Calu3 (cell line): ENCODE results near the gene CCDC198. TPM values are rescaled to one million over a fixed set of nuclear protein-coding genes. Genes with fewer than 3 reads are reported as not detected.

Experiments used
- BruUV-seq: library from RNA; stranded (reverse); fragments of 400-500 nt; replicated peaks from 2 replicates; lab custom pipeline; 2021; lab: Mats Ljungman, UMichigan
- CTCF ChIA-PET: fragments of 300-600 bp; sonication (Branson Sonifier 250); formaldehyde crosslinking; loops from one replicate; lab custom pipeline; 2022; ENCODE audit warnings: antibody characterized with exemption; lab: Charles Lee
- DNase-seq: peaks from one replicate; pipeline ENCODE4 v3.0.0; 2022
- H3K27ac Mint-ChIP-seq: one replicate; pipeline ENCODE4 v1.8.0; 2022; ENCODE audit warnings: mixed read lengths; ENCODE audit not compliant: unreplicated experiment
- H3K27me3 Mint-ChIP-seq: one replicate; pipeline ENCODE4 v1.8.0; 2022; ENCODE audit warnings: mixed read lengths; ENCODE audit not compliant: unreplicated experiment
- H3K36me3 Mint-ChIP-seq: one replicate; pipeline ENCODE4 v1.8.0; 2022; ENCODE audit warnings: mild to moderate bottlenecking, moderate library complexity, mixed read lengths; ENCODE audit not compliant: insufficient read depth, unreplicated experiment
- H3K4me1 Mint-ChIP-seq: one replicate; pipeline ENCODE4 v1.8.0; 2022; ENCODE audit warnings: mild to moderate bottlenecking, low read depth, mixed read lengths; ENCODE audit not compliant: unreplicated experiment
- H3K4me3 Mint-ChIP-seq: one replicate; pipeline ENCODE4 v1.8.0; 2022; ENCODE audit warnings: mild to moderate bottlenecking, low read depth, moderate library complexity, mixed read lengths; ENCODE audit not compliant: unreplicated experiment
- H3K9me3 Mint-ChIP-seq: one replicate; pipeline ENCODE4 v1.8.0; 2022; ENCODE audit warnings: low read depth, mixed read lengths; ENCODE audit not compliant: unreplicated experiment
- CTCF ChIP-seq: fragments of 200-600 bp; IDR thresholded peaks from one replicate; pipeline ENCODE4 v1.8.0; 2022; ENCODE audit warnings: antibody characterized with exemption; ENCODE audit not compliant: unreplicated experiment
- intact Hi-C: fragments of 100-400 bp; cut with micrococcal nuclease; formaldehyde crosslinking; loops from one replicate; pipeline ENCODE4 v1.10.0; 2022; ENCODE audit not compliant: unreplicated experiment
- total RNA-seq: library from RNA; stranded (reverse); gene quantifications from 2 replicates; pipeline ENCODE4 v1.2.3, GENCODE V29; 2022

CCDC198 gene
- total RNA-seq, 1 experiment from 2014 or later, result 58.7 TPM

- intact Hi-C loops, result no loop called here
- Mint-ChIP-seq H3K9me3 (no peaks in the 10 kb centered on the region), H3K4me3 (peak overlapping the region; percentile 21), H3K27me3 (no peaks in the 10 kb centered on the region), H3K4me1 (peaks cover 31% of the 10 kb centered on the region), H3K36me3 (peaks cover 6% of the 10 kb centered on the region), H3K27ac (peak overlapping the region; percentile 52)
- BruUV-seq, result no TSS peak
- TF ChIP-seq CTCF, result no peak
- CTCF ChIA-PET, result interaction anchor here (1.0 kb wide), 1 partner anchor 30 kb away, joined by 3 read pairs; no protein-coding TSS in a partner anchor
- peak; percentile 13 for DNase-seq
These were observed 31.8 kb downstream of the CCDC198 start for GRCh38 chr14:57461777-57462320.

GRCh38 chr14:57435923-57436322, 57.7 kb downstream of the CCDC198 start:
- no peak overlapping the region for H3K4me3 Mint-ChIP-seq
- H3K36me3 Mint-ChIP-seq, result no peaks in the 10 kb centered on the region
- no peaks in the 10 kb centered on the region for H3K4me1 Mint-ChIP-seq
- H3K27ac Mint-ChIP-seq, result no peak overlapping the region
- H3K27me3 Mint-ChIP-seq, result no peaks in the 10 kb centered on the region
- no TSS peak for BruUV-seq
- intact Hi-C loops, result no loop called here
- no peaks in the 10 kb centered on the region for H3K9me3 Mint-ChIP-seq
- CTCF ChIA-PET, result no interaction called here
- no peak for TF ChIP-seq CTCF
- no peak for DNase-seq

DNA sequence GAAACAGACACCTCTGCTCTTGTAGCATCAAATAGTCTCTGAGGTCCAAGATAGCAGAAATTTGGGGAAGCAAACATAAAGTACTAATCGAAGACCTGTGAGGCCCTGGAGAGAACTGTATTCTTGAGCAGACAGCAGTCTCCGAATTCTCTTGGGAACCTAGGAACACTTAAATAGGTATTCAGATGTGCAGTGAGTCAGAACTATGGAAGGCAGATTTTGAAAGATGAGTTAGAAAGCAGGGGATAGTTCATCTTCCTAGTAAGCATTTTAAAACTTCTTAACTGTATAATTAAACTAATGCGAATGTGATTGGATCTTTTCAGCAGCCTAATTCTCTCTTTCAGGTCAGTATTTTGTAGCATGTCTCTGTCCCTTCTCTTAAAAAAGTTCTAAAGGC, 72.7 kb downstream of the CCDC198 start:
- BruUV-seq, result no TSS peak
- intact Hi-C loops, result no loop called here

GRCh38 chr14:57420033-57420432, 73.6 kb downstream of the CCDC198 start:
- intact Hi-C loops, result no loop called here
- CTCF ChIA-PET, result no interaction called here
- Mint-ChIP-seq H3K9me3 (no peaks in the 10 kb centered on the region), H3K4me1 (no peaks in the 10 kb centered on the region), H3K27ac (no peak overlapping the region), H3K4me3 (no peak overlapping the region), H3K36me3 (no peaks in the 10 kb centered on the region), H3K27me3 (no peaks in the 10 kb centered on the region)
- no TSS peak for BruUV-seq
- no peak for DNase-seq
- TF ChIP-seq CTCF, result no peak

More for the DNA sequence above, 72.7 kb downstream of the CCDC198 start:
- Mint-ChIP-seq H3K4me3 (no peak overlapping the region), H3K27ac (no peak overlapping the region), H3K9me3 (no peaks in the 10 kb centered on the region), H3K36me3 (no peaks in the 10 kb centered on the region), H3K4me1 (no peaks in the 10 kb centered on the region), H3K27me3 (no peaks in the 10 kb centered on the region)
- DNase-seq, result no peak
- CTCF ChIA-PET, result no interaction called here
- TF ChIP-seq CTCF, result no peak

Other genes starting within 250 kb of the CCDC198 start
- gene EXOC5, start 225.0 kb downstream of the CCDC198 start, total RNA-seq, result 62.4 and 67.2 TPM in 2 replicates
- gene AP5M1, start 224.9 kb downstream of the CCDC198 start, total RNA-seq, result 34.2 and 38.3 TPM in 2 replicates
- gene NAA30, start 103.3 kb downstream of the CCDC198 start, total RNA-seq, result 16.0 and 17.2 TPM in 2 replicates